Measurements from ENCODE around the gene GMPPB. TPM values are rescaled to one million over a fixed set of nuclear protein-coding genes. Genes with fewer than 3 reads are reported as not detected.
"Not testable (repeated sequence)": the region's sequence is repeated elsewhere in the genome, so short reads cannot be mapped to it uniquely, and the experiment has no call there.

GMPPB gene
- total and polyA plus RNA-seq, 7 donors, result 9.9 to 57.5 (median 14.3) TPM

DNA sequence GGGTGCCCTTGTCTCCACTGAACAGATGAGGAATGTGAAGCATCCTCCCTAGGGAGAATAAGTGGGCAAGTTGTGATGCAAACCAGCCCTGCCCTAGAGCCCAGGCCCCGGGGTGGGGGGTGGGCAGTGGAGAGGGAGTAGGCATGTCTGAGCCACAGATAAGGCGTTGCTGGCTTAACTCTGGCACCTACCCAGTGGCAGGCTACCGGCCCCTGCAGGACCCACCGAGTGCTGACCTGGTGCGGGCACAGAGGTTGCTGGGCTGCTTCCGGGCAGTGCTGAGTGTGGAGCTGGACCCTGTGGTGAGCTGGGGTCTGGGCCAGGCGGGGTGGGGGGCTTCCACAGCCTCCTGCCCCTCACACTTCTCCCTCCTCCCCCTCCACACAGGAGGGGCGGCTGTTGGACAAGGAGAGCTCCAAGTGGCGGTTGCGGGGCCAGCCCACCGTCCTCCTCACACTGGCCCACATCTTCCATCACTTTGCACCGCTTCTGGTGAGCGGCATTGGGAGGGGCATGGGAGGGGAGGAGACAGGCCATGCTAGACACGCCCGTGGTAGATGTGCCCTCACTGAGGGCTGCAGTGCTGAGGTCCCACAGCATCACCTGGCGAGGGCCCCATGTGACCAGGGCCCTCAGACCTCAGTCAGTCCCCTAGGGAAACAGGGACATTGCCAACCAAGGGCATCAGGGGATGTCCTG, 24.3 kb downstream of the GMPPB start:
- H3K36me3 ChIP-seq, result peaks cover 0 to 67% (median 31%) of the 10 kb centered on the region in 4 donors
- H3K9me3 ChIP-seq, result no peaks in the 10 kb centered on the region
- TF ChIP-seq POLR2A (IDR thresholded peaks at IDR 0.05), result no peak
- H3K27me3 ChIP-seq, result no peaks in the 10 kb centered on the region
- H3K27ac ChIP-seq, result no peak overlapping the region
- no peak overlapping the region for H3K4me3 ChIP-seq
- intact Hi-C loops (cut with DNase I), result no loop called here
- 89 to 90% methylated on average over 16 of the region's 16 CpGs for WGBS, 2 donors
- DNase-seq, result no peak
- peaks cover 0 to 2% (median 0%) of the 10 kb centered on the region in 4 donors for H3K4me1 ChIP-seq

DNA sequence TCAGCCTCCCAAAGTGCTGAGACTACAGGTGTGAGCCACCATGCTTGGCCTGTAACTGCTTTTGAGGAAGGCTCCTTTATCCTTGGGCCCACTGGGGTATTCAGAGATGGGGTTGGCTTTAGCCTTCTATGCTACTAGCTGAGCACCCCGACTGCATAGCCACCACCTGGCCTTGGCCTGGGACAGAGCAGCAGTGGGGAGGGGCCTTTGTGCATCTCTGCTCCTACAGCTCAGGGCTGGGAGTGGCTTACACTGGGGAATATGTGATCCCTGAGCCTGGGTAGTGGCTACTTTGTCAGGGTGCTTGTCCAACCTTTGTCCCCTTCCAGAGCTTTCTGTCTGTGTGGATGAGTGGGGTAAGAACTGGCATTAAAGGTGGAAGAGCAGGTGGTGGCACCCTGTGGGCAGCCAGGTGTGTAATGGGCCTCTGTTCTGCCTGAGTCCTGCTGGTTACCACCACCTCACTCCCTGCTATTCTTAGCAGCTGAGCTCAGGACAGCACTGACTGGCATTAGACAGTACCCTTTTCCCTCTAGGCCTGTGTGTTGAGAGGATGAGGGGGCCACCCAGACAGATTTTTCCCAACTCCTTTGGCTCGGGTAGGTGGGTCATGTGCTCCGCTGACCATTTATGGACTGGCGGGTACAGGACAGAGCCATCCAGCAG, 28.3 kb downstream of the GMPPB start:
- H3K27ac ChIP-seq; H3K4me3 ChIP-seq; H3K27me3 ChIP-seq; H3K9me3 ChIP-seq; intact Hi-C loops (cut with DNase I); DNase-seq: not testable (repeated sequence)
- 90 to 93% methylated on average over 4 of the region's 4 CpGs for WGBS, 2 donors
- Histone ChIP-seq H3K36me3 (peaks cover 0 to 33% (median 10%) of the 10 kb centered on the region in 4 donors), H3K4me1 (peaks cover 0 to 12% (median 12%) of the 10 kb centered on the region in 4 donors)

DNA sequence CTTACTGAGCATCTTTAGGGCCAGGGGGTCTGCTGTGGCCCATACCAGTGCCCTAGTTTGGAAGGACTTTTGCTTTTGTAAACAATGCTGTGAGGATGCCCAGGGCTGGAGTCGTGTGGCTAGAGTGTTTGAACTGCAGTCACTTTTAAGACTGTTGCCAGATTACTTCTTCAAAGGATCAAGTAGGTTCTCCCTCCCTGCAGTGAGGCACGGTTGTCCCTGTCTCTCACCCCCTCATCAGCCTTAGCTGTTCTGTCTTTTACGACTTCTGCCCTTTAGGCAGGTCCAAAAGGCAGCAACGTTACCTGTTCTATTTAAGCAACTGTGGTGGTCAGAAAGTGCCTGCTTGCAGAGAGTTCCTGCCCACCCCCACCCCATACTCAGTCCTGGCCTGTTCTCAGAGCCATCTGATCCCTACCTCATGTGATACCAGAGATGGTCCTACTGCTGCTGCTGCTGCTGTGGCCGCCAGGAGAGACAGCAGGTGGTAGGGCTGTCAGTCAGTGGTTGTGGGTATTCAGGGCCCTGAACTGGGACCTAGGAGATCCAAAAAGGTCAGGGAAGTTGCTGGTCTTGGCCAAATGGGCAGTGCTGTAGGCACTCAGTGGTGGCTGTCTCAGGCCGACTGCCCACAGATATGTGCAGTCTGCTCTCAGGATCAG, 29.2 kb downstream of the GMPPB start:
- peaks cover 0 to 19% (median 19%) of the 10 kb centered on the region in 4 donors for H3K4me1 ChIP-seq
- H3K27ac ChIP-seq; intact Hi-C loops (cut with DNase I); H3K27me3 ChIP-seq; DNase-seq; H3K9me3 ChIP-seq; H3K4me3 ChIP-seq: not testable (repeated sequence)
- peaks cover 0 to 24% (median 5%) of the 10 kb centered on the region in 4 donors for H3K36me3 ChIP-seq
- WGBS, 2 donors, result 58 to 68% methylated on average over 6 of the region's 6 CpGs

DNA sequence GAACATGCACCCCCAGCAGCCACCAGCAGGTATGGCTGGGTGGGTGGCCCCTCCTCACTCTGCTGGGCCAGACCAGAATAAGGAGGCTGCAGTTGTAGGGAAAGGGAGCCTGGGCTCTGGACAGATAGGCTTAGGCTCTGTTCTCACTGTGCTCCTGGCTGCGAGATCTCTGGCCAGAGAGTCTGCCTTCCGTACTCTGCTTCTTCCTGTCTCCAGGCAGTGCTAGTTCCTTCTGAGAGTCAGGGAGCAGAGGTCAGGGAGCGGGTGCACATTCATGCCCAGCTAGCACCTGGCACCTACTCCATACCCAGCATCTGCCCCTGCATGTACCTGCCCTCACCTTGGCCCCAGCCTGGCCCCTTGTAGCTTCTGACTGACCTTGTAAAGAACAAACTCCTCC, 32.3 kb downstream of the GMPPB start:
- H3K4me3 ChIP-seq; H3K9me3 ChIP-seq; H3K36me3 ChIP-seq; H3K27ac ChIP-seq; intact Hi-C loops (cut with DNase I); DNase-seq: not testable (repeated sequence)
- H3K4me1 ChIP-seq, result peaks cover 0 to 32% (median 31%) of the 10 kb centered on the region in 4 donors
- WGBS, 2 donors, result 54 to 87% methylated on average over 3 of the region's 3 CpGs
- peaks cover 0 to 16% (median 12%) of the 10 kb centered on the region in 3 donors for H3K27me3 ChIP-seq

DNA sequence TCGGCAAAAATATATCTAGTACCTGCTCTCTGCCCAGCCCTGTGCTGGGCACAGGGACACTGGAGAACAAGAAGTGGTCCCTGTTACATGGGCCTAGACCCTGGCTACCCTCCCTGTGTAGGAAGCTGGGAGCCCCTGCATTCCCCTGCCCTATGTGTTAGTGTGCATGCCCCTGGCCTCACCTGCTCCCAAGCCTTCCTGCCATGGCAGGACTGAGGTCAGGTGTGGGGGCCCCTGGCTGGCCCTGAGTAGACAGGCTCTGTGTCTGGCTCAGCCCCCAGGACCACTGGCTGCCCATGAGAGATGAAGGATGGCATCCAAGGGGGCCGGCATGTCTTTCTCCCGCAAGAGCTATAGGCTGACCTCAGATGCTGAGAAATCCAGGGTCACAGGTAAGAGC, 32.9 kb downstream of the GMPPB start:
- H3K27me3 ChIP-seq, result peaks cover 0 to 22% (median 15%) of the 10 kb centered on the region in 3 donors
- H3K36me3 ChIP-seq; H3K9me3 ChIP-seq; H3K27ac ChIP-seq; intact Hi-C loops (cut with DNase I); DNase-seq: not testable (repeated sequence)
- 94 to 98% methylated on average over 3 of the region's 3 CpGs for WGBS, 2 donors
- peak overlapping the region in 1 of 4 donors; percentile 84 for H3K4me3 ChIP-seq
- peaks cover 0 to 37% (median 34%) of the 10 kb centered on the region in 4 donors for H3K4me1 ChIP-seq

DNA sequence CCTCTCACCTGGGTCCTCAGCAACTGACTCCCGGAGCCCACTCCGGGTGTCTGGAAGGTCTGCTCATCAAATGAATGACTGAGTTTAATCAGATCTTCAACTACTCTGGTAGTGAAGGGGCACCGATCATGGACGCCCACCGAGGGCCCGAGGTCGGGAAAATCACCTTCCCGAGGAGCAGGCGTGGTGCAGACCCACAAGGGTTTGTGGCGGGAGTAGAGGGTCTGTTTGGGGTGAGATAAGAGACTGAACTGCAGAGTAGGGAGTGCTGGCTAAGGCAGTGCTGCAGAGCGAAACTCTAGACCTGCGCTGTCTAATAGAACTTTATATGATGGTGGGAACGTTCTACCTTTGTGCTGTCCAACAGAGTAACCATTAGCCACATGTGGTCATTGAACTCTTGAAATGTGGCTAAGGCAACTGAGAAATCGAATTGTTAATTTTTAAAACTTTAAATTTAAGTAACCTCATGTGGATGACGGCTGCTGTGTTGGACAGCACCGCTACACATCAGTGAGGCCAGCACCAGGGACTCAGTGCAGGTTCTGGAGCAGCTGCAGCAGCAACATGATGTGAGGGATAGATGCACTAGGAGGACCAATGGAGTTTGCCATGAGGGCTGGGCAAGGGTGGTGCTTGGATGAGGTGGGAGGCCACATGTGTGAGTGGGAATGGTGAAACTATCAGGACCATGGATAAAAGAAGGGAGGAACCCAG, 33.7 kb downstream of the GMPPB start:
- Histone ChIP-seq H3K27me3 (peaks cover 0 to 28% (median 15%) of the 10 kb centered on the region in 3 donors), H3K4me3 (peak overlapping the region; percentile 82 to 95 (median 86)), H3K4me1 (peaks cover 0 to 39% (median 34%) of the 10 kb centered on the region in 4 donors), H3K27ac (peak overlapping the region; percentile 64 to 81 (median 80))
- H3K36me3 ChIP-seq; DNase-seq; intact Hi-C loops (cut with DNase I); H3K9me3 ChIP-seq: not testable (repeated sequence)
- 6 to 7% methylated on average over 16 of the region's 16 CpGs for WGBS, 2 donors

DNA sequence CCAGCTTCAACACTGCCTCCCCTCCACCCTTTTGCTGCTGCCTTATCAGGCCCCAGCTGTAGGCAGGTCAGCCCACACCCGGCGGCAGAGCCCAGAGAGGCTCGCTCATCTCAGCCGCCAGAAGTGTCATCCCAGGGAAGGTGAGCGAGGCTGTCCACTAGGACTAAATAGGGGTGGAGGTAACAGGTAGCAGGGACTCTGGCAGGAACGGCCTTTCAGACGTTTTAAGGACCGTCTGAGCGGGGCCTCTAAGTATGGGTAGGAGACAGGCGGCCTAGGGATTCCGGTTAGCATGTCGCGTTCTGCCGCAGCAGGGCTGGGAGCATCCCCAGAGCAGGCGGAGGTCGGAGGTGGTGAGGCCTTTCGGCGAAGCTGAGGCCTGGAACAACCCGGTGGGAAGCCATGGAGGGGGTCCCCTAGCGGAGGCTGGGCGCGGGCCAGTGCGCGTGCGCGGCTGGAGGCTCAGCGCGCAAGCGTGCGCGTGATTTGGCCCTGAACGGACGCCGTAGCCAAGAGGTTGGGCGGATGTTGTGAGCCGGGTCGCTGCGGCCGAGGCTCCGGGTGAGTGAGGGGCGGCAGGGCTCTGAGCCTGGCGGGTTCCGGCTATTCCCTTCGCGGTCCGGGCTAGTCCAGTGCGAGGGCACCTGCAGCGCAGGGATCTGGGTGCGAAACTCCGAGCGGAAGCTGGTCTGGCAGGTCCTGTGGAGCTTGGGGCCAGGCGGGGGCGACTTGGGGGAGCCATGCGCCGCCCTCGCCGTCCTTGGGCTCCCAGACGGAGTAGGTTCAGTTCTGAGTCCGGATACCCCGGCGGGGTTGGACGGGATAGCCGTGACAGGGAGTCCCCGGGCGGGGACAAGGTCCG, 34.5 kb downstream of the GMPPB start, which contains the start of the genes MST1 and RNF123:
Gene MST1 (minus strand): TSS at position 429 of the 862 bp plus-strand sequence. CDS start 783 bp downstream, outside the sequence.
Gene RNF123 (plus strand): TSS at position 512 of the 862 bp plus-strand sequence. CDS start 1,609 bp downstream, outside the sequence.
- no peak for TF ChIP-seq EP300 (IDR thresholded peaks at IDR 0.05)
- peak; percentile 52 to 85 (median 82) for TF ChIP-seq POLR2AphosphoS5 (IDR thresholded peaks at IDR 0.05)
- TF ChIP-seq, protein P1, sequence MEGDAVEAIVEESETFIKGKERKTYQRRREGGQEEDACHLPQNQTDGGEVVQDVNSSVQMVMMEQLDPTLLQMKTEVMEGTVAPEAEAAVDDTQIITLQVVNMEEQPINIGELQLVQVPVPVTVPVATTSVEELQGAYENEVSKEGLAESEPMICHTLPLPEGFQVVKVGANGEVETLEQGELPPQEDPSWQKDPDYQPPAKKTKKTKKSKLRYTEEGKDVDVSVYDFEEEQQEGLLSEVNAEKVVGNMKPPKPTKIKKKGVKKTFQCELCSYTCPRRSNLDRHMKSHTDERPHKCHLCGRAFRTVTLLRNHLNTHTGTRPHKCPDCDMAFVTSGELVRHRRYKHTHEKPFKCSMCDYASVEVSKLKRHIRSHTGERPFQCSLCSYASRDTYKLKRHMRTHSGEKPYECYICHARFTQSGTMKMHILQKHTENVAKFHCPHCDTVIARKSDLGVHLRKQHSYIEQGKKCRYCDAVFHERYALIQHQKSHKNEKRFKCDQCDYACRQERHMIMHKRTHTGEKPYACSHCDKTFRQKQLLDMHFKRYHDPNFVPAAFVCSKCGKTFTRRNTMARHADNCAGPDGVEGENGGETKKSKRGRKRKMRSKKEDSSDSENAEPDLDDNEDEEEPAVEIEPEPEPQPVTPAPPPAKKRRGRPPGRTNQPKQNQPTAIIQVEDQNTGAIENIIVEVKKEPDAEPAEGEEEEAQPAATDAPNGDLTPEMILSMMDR (IDR thresholded peaks at IDR 0.05), result no peak
- peak in 1 of 2 donors; percentile 18 for TF ChIP-seq POLR2A (IDR thresholded peaks at IDR 0.05)
- Histone ChIP-seq H3K9me3 (no peaks in the 10 kb centered on the region), H3K27me3 (peaks cover 0 to 28% (median 15%) of the 10 kb centered on the region in 3 donors), H3K27ac (peak within 1 kb of the TSS; percentile 64 to 81 (median 80)), H3K4me3 (peak within 1 kb of the TSS; percentile 82 to 95 (median 86)), H3K4me1 (peaks cover 0 to 39% (median 34%) of the 10 kb centered on the region in 4 donors), H3K36me3 (peaks cover 0 to 3% (median 0%) of the 10 kb centered on the region in 4 donors)
- WGBS, 2 donors, result 1 to 2% methylated on average over 66 of the region's 66 CpGs
- intact Hi-C loops (cut with DNase I), result no loop called here
- DNase-seq, result peak; percentile 93

DNA sequence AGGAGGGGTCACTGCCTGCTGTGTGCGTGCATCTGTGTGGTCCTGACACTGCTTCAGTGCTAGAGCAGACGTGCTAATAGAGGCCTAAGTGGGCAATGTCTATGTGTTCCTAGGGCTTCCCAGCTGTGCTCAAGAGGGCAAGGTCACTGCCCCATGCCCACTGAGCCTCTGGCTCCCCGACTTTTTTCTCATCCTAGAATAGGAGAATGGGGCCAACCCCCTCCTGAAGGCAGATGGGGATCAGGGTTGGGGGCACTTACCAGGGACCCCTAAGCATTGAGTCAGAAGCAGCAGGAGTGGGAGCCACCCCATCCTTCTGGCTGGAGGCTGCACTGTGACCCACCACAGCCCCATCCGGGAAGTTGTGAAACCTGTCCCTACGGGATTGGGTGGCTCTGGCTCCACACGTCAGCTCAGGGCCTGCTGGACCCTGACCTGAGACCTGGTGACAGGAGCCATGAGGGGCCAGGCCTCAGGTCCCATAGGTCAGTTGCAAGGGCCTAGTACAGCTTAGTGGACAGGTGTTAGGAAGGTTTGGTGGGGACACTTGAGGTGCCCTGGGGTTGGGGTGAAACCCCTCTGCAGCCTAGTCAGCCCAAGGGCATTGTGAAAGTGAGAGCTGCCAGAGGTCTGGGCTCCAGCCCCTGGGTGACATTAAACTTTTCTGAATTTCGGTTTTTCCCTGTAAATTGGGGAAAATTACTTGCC, 35.3 kb downstream of the GMPPB start:
- intact Hi-C loops (cut with DNase I); H3K9me3 ChIP-seq; DNase-seq: not testable (repeated sequence)
- H3K27ac ChIP-seq, result peak overlapping the region; percentile 64 to 81 (median 80)
- peaks cover 0 to 28% (median 15%) of the 10 kb centered on the region in 3 donors for H3K27me3 ChIP-seq
- H3K4me1 ChIP-seq, result peaks cover 0 to 39% (median 34%) of the 10 kb centered on the region in 4 donors
- H3K4me3 ChIP-seq, result peak overlapping the region; percentile 82 to 95 (median 86)
- H3K36me3 ChIP-seq, result peaks cover 3 to 11% (median 4%) of the 10 kb centered on the region in 4 donors
- 42 to 74% methylated on average over 7 of the region's 7 CpGs for WGBS, 2 donors

DNA sequence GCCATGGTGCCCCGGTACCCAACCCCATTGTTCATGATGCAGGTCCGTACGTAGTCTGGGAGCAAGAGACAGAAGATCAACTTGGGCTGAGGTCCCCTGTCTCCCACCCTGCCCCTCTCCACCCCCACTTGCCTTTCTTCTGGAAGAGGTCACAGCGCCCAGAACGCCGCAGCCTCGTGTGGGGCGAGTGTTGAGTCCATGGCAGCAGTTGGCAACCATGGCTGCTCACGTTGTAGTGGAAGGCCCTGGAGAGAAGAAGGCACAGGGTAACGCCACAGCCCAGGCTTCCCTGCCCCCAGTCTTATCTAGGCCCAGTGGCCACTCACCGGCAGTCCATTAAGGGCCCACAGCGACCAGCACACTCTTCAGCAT, 36.3 kb downstream of the GMPPB start:
- H3K9me3 ChIP-seq; H3K27ac ChIP-seq; intact Hi-C loops (cut with DNase I); DNase-seq; H3K4me3 ChIP-seq: not testable (repeated sequence)
- Histone ChIP-seq H3K27me3 (peaks cover 0 to 28% (median 15%) of the 10 kb centered on the region in 3 donors), H3K4me1 (peaks cover 0 to 39% (median 34%) of the 10 kb centered on the region in 4 donors), H3K36me3 (peaks cover 6 to 22% (median 14%) of the 10 kb centered on the region in 4 donors)
- 90 to 94% methylated on average over 12 of the region's 12 CpGs for WGBS, 2 donors

Data from sigmoid colon (tissue), 7 donors.